ENCODE measurements around the gene ZNF567.
"Not testable (repeated sequence)": the region's sequence is repeated elsewhere in the genome, so short reads cannot be mapped to it uniquely, and the experiment has no call there.

Gene ZNF567

GRCh38 chr19:36687214-36688056 lies at the start of gene ZNF567:
Gene ZNF567 (plus strand): TSS chr19:36687612. CDS start chr19:36694868, 7,256 bp downstream.
- peak; percentile 86 to 87 for DNase-seq (ENCODE audit: low read depth in 2 of 2)

GRCh38 chr19:36638862-36639510 lies 48.4 kb upstream of the ZNF567 start:
- no peak for DNase-seq (ENCODE audit: low read depth in 2 of 2)

GRCh38 chr19:36646746-36647145 lies 40.7 kb upstream of the ZNF567 start:
- no peak for DNase-seq (ENCODE audit: low read depth in 2 of 2)

- DNase-seq (ENCODE audit: low read depth in 2 of 2), result no peak
Observed at GRCh38 chr19:36652958-36653357, 34.5 kb upstream of the ZNF567 start.

- DNase-seq (ENCODE audit: low read depth in 2 of 2), result no peak
Observed at GRCh38 chr19:36665832-36666231, 21.6 kb upstream of the ZNF567 start.

GRCh38 chr19:36668646-36669045 lies 18.8 kb upstream of the ZNF567 start:
- no peak for DNase-seq (ENCODE audit: low read depth in 2 of 2)

- no peak for DNase-seq (ENCODE audit: low read depth in 2 of 2)
Observed at GRCh38 chr19:36672368-36672767, 15.0 kb upstream of the ZNF567 start.

- no peak for DNase-seq (ENCODE audit: low read depth in 2 of 2)
Observed at GRCh38 chr19:36674201-36674600, 13.2 kb upstream of the ZNF567 start.

- DNase-seq (ENCODE audit: low read depth in 2 of 2), result no peak
Observed at GRCh38 chr19:36679455-36679854, 8.0 kb upstream of the ZNF567 start.

GRCh38 chr19:36685835-36686234 lies 1.6 kb upstream of the ZNF567 start:
- DNase-seq (ENCODE audit: low read depth in 2 of 2), result no peak

GRCh38 chr19:36686365-36687213 lies 823 bp upstream of the ZNF567 start:
- no peak for DNase-seq (ENCODE audit: low read depth in 2 of 2)

GRCh38 chr19:36688058-36688457 lies 646 bp downstream of the ZNF567 start:
- no peak for DNase-seq (ENCODE audit: low read depth in 2 of 2)

- no peak for DNase-seq (ENCODE audit: low read depth in 2 of 2)
Observed at GRCh38 chr19:36707134-36707533, 19.7 kb downstream of the ZNF567 start.

- no peak for DNase-seq (ENCODE audit: low read depth in 2 of 2)
Observed at GRCh38 chr19:36709423-36709822, 22.0 kb downstream of the ZNF567 start.

- DNase-seq (ENCODE audit: low read depth in 2 of 2), result no peak
Observed at GRCh38 chr19:36719687-36720556, 32.5 kb downstream of the ZNF567 start.

GRCh38 chr19:36736166-36736565 lies 48.8 kb downstream of the ZNF567 start:
- DNase-seq (ENCODE audit: low read depth in 2 of 2), result not testable (repeated sequence)

GRCh38 chr19:36745870-36746269 lies 58.5 kb downstream of the ZNF567 start:
- no peak for DNase-seq (ENCODE audit: low read depth in 2 of 2)

- no peak for DNase-seq (ENCODE audit: low read depth in 2 of 2)
Observed at GRCh38 chr19:36747750-36748149, 60.3 kb downstream of the ZNF567 start.

- DNase-seq (ENCODE audit: low read depth in 2 of 2), result no peak
Observed at GRCh38 chr19:36748431-36749275, 61.2 kb downstream of the ZNF567 start.

- not testable (repeated sequence) for DNase-seq (ENCODE audit: low read depth in 2 of 2)
Observed at GRCh38 chr19:36749613-36750012, 62.2 kb downstream of the ZNF567 start.
